KOPT-K1 (cell line): Measurements from ENCODE around the gene PDE8B.

ENCODE experiments used
- H3K27ac ChIP-seq: fragments of 200-600 bp; sonication (generic); 2 replicates; pipeline ENCODE4 v1.5.1; 2016; ENCODE audit warnings: antibody characterized with exemption, mild to moderate bottlenecking, low read depth, low read length; ENCODE audit not compliant: poor library complexity, severe bottlenecking
- H3K36me3 ChIP-seq: fragments of 200-600 bp; sonication (generic); 2 replicates; pipeline ENCODE4 v1.5.1; 2017; ENCODE audit warnings: antibody characterized with exemption, mild to moderate bottlenecking, low read length, moderate library complexity; ENCODE audit not compliant: insufficient read depth
- H3K9me3 ChIP-seq: fragments of 200-600 bp; sonication (generic); 2 replicates; pipeline ENCODE4 v1.5.1; 2017; ENCODE audit warnings: antibody characterized with exemption, low read length, mild to moderate bottlenecking; ENCODE audit not compliant: insufficient read depth, poor library complexity, severe bottlenecking

PDE8B gene

GRCh38 chr5:77308154-77308960 lies 97.9 kb downstream of the PDE8B start:
- Histone ChIP-seq H3K27ac (no peak overlapping the region), H3K36me3 (no peaks in the 10 kb centered on the region), H3K9me3 (no peaks in the 10 kb centered on the region)

GRCh38 chr5:77309140-77309539 lies 98.7 kb downstream of the PDE8B start:
- Histone ChIP-seq H3K36me3 (no peaks in the 10 kb centered on the region), H3K9me3 (no peaks in the 10 kb centered on the region), H3K27ac (no peak overlapping the region)

- no peak overlapping the region for H3K27ac ChIP-seq
Observed at GRCh38 chr5:77310494-77311213, 100.2 kb downstream of the PDE8B start.

GRCh38 chr5:77311214-77311571 lies 100.7 kb downstream of the PDE8B start:
- H3K9me3 ChIP-seq: no peaks in the 10 kb centered on the region
- no peak overlapping the region for H3K27ac ChIP-seq

More at GRCh38 chr5:77310494-77311213, 100.2 kb downstream of the PDE8B start:
- Histone ChIP-seq H3K36me3 (no peaks in the 10 kb centered on the region), H3K9me3 (no peaks in the 10 kb centered on the region)

GRCh38 chr5:77312413-77312812 lies 101.9 kb downstream of the PDE8B start:
- H3K9me3 ChIP-seq: no peaks in the 10 kb centered on the region
- H3K27ac ChIP-seq: no peak overlapping the region
- H3K36me3 ChIP-seq: no peaks in the 10 kb centered on the region

More at GRCh38 chr5:77311214-77311571, 100.7 kb downstream of the PDE8B start:
- no peaks in the 10 kb centered on the region for H3K36me3 ChIP-seq

- Histone ChIP-seq H3K36me3 (no peaks in the 10 kb centered on the region), H3K27ac (no peak overlapping the region), H3K9me3 (no peaks in the 10 kb centered on the region)
Observed at GRCh38 chr5:77316871-77317661, 106.6 kb downstream of the PDE8B start.

- Histone ChIP-seq H3K9me3 (no peaks in the 10 kb centered on the region), H3K36me3 (no peaks in the 10 kb centered on the region)
Observed at GRCh38 chr5:77318060-77318459, 107.6 kb downstream of the PDE8B start.

GRCh38 chr5:77319117-77319804 lies 108.8 kb downstream of the PDE8B start:
- no peaks in the 10 kb centered on the region for H3K9me3 ChIP-seq
- H3K36me3 ChIP-seq: no peaks in the 10 kb centered on the region
- no peak overlapping the region for H3K27ac ChIP-seq

More at GRCh38 chr5:77318060-77318459, 107.6 kb downstream of the PDE8B start:
- no peak overlapping the region for H3K27ac ChIP-seq

GRCh38 chr5:77321793-77322394 lies 111.4 kb downstream of the PDE8B start:
- Histone ChIP-seq H3K27ac (no peak overlapping the region), H3K9me3 (no peaks in the 10 kb centered on the region), H3K36me3 (no peaks in the 10 kb centered on the region)

GRCh38 chr5:77322406-77322805 lies 111.9 kb downstream of the PDE8B start:
- no peaks in the 10 kb centered on the region for H3K9me3 ChIP-seq
- no peaks in the 10 kb centered on the region for H3K36me3 ChIP-seq
- no peak overlapping the region for H3K27ac ChIP-seq

GRCh38 chr5:77325921-77326541 lies 115.6 kb downstream of the PDE8B start:
- no peak overlapping the region for H3K27ac ChIP-seq
- no peaks in the 10 kb centered on the region for H3K9me3 ChIP-seq
- no peaks in the 10 kb centered on the region for H3K36me3 ChIP-seq

- Histone ChIP-seq H3K36me3 (no peaks in the 10 kb centered on the region), H3K27ac (no peak overlapping the region), H3K9me3 (no peaks in the 10 kb centered on the region)
Observed at GRCh38 chr5:77326986-77327734, 116.7 kb downstream of the PDE8B start.

- Histone ChIP-seq H3K36me3 (no peaks in the 10 kb centered on the region), H3K9me3 (no peaks in the 10 kb centered on the region), H3K27ac (no peak overlapping the region)
Observed at GRCh38 chr5:77328930-77329647, 118.6 kb downstream of the PDE8B start.
